Ascending aorta (tissue), 2 donors: ENCODE measurements around the gene U2AF2. TPM values are rescaled to one million over a fixed set of nuclear protein-coding genes. Genes with fewer than 3 reads are reported as not detected.

ENCODE experiments used
- DNase-seq, 2 donors: peaks; one replicate each; pipeline ENCODE4 v3.0.0-alpha.2; 2019; ENCODE audit warnings: low spot score in 2 of 2
- H3K27ac ChIP-seq, 2 donors: fragments of 200-600 bp; sonication (generic); one replicate each; pipeline ENCODE4 v1.5.1; 2016 to 2017; ENCODE audit warnings: mild to moderate bottlenecking in 1 of 2
- H3K27me3 ChIP-seq: fragments of 200-600 bp; sonication (generic); one replicate; pipeline ENCODE4 v1.5.1; 2017
- H3K36me3 ChIP-seq, 2 donors: fragments of 200-600 bp; sonication (generic); one replicate each; pipeline ENCODE4 v1.5.1; 2016
- H3K4me1 ChIP-seq, 2 donors: fragments of 200-600 bp; sonication (generic); one replicate each; pipeline ENCODE4 v1.5.1; 2016 to 2017; ENCODE audit warnings: mild to moderate bottlenecking in 1 of 2
- H3K4me3 ChIP-seq, 2 donors: fragments of 200-600 bp; sonication (generic); one replicate each; pipeline ENCODE4 v1.5.1; 2016 to 2017; ENCODE audit warnings: mild to moderate bottlenecking in 1 of 2
- H3K9me3 ChIP-seq, 2 donors: fragments of 200-600 bp; sonication (generic); one replicate each; pipeline ENCODE4 v1.5.1; 2016
- CTCF ChIP-seq, 3 experiments: fragments of 200-600 bp in 2 of 3; fragments of 450-650 bp in 1 of 3; sonication (generic) in 2 of 3; IDR thresholded peaks; one replicate each; pipeline ENCODE4 v1.5.1; 2016 to 2019; ENCODE audit warnings: antibody characterized with exemption in 3 of 3, mild to moderate bottlenecking in 1 of 3, moderate library complexity in 1 of 3
- intact Hi-C: fragments of 100-400 bp; cut with DNase I; formaldehyde crosslinking; loops from one replicate; pipeline ENCODE4 v1.15.1; 2023
- total RNA-seq: library from RNA; depleted of rRNA; stranded (reverse); fragments of >200 nt; gene quantifications from one replicate; pipeline ENCODE4 v1.1.0, GENCODE V29; 2016

Gene U2AF2
- total RNA-seq, 1 donor from 2014 or later, result 221 TPM

DNA sequence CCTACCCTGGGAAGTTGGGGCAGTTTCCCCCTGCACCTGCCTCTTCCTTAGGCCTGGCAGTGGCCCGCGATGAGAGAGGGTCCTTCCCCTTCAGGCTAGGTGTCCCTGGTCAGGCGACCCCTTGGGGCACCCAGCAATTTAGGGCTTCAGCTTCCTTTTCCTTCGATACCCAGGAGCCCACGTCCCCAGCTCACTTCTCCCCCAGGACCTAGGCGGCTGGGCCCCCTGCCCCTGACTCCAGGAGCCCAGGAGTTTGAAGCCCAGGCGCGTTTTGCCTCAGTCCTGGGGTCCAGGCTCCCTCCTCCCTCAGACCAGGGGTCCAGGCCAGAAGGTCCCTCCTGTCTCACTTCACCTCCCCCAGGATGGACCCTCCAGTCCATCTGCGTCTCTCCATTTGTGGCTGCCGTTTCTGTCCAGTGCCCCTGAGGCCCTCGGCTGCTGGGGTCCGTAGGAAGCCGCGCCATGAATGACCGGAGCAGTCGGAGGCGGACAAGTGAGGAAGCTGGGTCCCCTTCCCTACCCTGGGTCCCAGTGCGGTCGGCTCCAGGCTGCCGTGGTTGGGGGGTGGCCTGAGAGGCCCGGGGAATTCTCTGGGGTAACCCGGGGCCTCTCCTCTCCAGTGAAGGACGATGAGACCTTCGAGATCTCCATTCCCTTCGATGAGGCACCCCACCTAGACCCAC lies 6.1 kb upstream of the U2AF2 start:
- H3K27ac ChIP-seq, result peak overlapping the region; percentile 74 to 80
- no peaks in the 10 kb centered on the region for H3K9me3 ChIP-seq
- peak overlapping the region; percentile 87 to 89 for H3K4me3 ChIP-seq
- H3K27me3 ChIP-seq, result no peaks in the 10 kb centered on the region
- peak in 1 of 3 experiments; percentile 7 for TF ChIP-seq CTCF (IDR thresholded peaks at IDR 0.05)
- H3K36me3 ChIP-seq, result peaks cover 3 to 10% of the 10 kb centered on the region in 2 donors
- DNase-seq, result no peak
- peaks cover 3 to 16% of the 10 kb centered on the region in 2 donors for H3K4me1 ChIP-seq
- intact Hi-C loops, result loop anchor here (5.0 kb wide), 1 partner anchor 261 kb away; the partner anchor contains the start of gene RPL28

GRCh38 chr19:55649268-55650125 lies 5.3 kb upstream of the U2AF2 start:
- Histone ChIP-seq H3K27ac (peak overlapping the region; percentile 74 to 80), H3K36me3 (peaks cover 3 to 10% of the 10 kb centered on the region in 2 donors), H3K4me3 (peak overlapping the region; percentile 87 to 89), H3K4me1 (peaks cover 0 to 12% of the 10 kb centered on the region in 2 donors), H3K9me3 (no peaks in the 10 kb centered on the region), H3K27me3 (no peaks in the 10 kb centered on the region)
- intact Hi-C loops, result loop anchor here (5.0 to 10.0 kb wide), 4 partner anchors 262 to 1455 kb away; partner anchors contain the start of genes LENG8, PPP1R12C, RPL28 and TSEN34
- no peak for DNase-seq
- no peak for TF ChIP-seq CTCF (IDR thresholded peaks at IDR 0.05)

GRCh38 chr19:55650126-55650557 lies 4.7 kb upstream of the U2AF2 start:
- Histone ChIP-seq H3K4me3 (no peak overlapping the region), H3K27me3 (no peaks in the 10 kb centered on the region), H3K9me3 (no peaks in the 10 kb centered on the region), H3K4me1 (peaks cover 0 to 10% of the 10 kb centered on the region in 2 donors), H3K36me3 (peaks cover 3 to 5% of the 10 kb centered on the region in 2 donors), H3K27ac (no peak overlapping the region)
- TF ChIP-seq CTCF (IDR thresholded peaks at IDR 0.05), result no peak
- DNase-seq, result no peak
- intact Hi-C loops, result loop anchor here (5.0 to 10.0 kb wide), 3 partner anchors 535 to 1455 kb away; partner anchors contain the start of genes LENG8, PPP1R12C and TSEN34

GRCh38 chr19:55650602-55651230 lies 4.1 kb upstream of the U2AF2 start:
- no peak for TF ChIP-seq CTCF (IDR thresholded peaks at IDR 0.05)
- H3K4me1 ChIP-seq, result peaks cover 0 to 10% of the 10 kb centered on the region in 2 donors

GRCh38 chr19:55651236-55651635 lies 3.6 kb upstream of the U2AF2 start:
- Histone ChIP-seq H3K4me3 (no peak overlapping the region), H3K27me3 (no peaks in the 10 kb centered on the region), H3K36me3 (no peaks in the 10 kb centered on the region), H3K9me3 (no peaks in the 10 kb centered on the region), H3K4me1 (peaks cover 2 to 16% of the 10 kb centered on the region in 2 donors), H3K27ac (no peak overlapping the region)
- no peak for DNase-seq
- intact Hi-C loops, result loop anchor here (5.0 to 10.0 kb wide), 3 partner anchors 536 to 1456 kb away; partner anchors contain the start of genes LENG8, PPP1R12C and TSEN34
- TF ChIP-seq CTCF (IDR thresholded peaks at IDR 0.05), result no peak

More at GRCh38 chr19:55650602-55651230, 4.1 kb upstream of the U2AF2 start:
- no peaks in the 10 kb centered on the region for H3K36me3 ChIP-seq
- no peaks in the 10 kb centered on the region for H3K9me3 ChIP-seq
- H3K27ac ChIP-seq, result no peak overlapping the region
- no peaks in the 10 kb centered on the region for H3K27me3 ChIP-seq
- H3K4me3 ChIP-seq, result no peak overlapping the region
- DNase-seq, result no peak
- intact Hi-C loops, result loop anchor here (5.0 to 10.0 kb wide), 3 partner anchors 536 to 1456 kb away; partner anchors contain the start of genes LENG8, PPP1R12C and TSEN34
